ENCODE results near the gene PRSS27.

DNA sequence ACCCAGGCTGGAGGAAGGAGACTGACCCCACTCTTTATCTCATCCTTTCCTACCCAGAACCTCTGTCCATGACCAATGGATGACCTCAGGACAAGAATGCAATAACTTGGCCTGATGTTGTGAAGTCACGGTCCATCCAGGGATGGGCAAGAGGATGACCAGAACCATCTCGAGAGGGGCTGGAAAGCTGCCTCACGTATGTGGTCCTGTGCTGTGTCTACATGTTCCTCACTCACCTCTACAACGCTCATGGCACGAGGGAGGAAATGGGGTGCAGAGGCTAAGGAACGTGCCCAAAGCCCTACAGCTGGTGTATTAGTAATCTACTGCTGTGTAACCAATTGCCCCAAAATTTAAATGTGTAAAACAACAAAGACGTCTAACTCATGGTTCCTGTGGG lies 45.0 kb downstream of the PRSS27 start:
- TF ChIP-seq, protein P1, sequence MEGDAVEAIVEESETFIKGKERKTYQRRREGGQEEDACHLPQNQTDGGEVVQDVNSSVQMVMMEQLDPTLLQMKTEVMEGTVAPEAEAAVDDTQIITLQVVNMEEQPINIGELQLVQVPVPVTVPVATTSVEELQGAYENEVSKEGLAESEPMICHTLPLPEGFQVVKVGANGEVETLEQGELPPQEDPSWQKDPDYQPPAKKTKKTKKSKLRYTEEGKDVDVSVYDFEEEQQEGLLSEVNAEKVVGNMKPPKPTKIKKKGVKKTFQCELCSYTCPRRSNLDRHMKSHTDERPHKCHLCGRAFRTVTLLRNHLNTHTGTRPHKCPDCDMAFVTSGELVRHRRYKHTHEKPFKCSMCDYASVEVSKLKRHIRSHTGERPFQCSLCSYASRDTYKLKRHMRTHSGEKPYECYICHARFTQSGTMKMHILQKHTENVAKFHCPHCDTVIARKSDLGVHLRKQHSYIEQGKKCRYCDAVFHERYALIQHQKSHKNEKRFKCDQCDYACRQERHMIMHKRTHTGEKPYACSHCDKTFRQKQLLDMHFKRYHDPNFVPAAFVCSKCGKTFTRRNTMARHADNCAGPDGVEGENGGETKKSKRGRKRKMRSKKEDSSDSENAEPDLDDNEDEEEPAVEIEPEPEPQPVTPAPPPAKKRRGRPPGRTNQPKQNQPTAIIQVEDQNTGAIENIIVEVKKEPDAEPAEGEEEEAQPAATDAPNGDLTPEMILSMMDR (conservative IDR thresholded peaks at IDR 0.05; ENCODE audit: low read depth, low read length): no peak
- TF ChIP-seq POLR2A (IDR thresholded peaks at IDR 0.05; ENCODE audit: low read depth, low read length): no peak
- TF ChIP-seq CEBPB (IDR thresholded peaks at IDR 0.05; ENCODE audit: low read depth, low read length): no peak
- no peak for TF ChIP-seq MAZ (IDR thresholded peaks at IDR 0.05; ENCODE audit: borderline replicate concordance, low read depth, low read length)
- TF ChIP-seq FOS (IDR thresholded peaks at IDR 0.05; ENCODE audit: low read depth, low read length): no peak
- TF ChIP-seq SMC3 (IDR thresholded peaks at IDR 0.05; ENCODE audit: low read depth, low read length): no peak
